Caco-2 (cell line): Measurements from ENCODE around the gene TK2. TPM values are rescaled to one million over a fixed set of nuclear protein-coding genes. Genes with fewer than 3 reads are reported as not detected.

Source experiments
- BruUV-seq: library from RNA; stranded (reverse); fragments of 400-500 nt; replicated peaks from 2 replicates; lab custom pipeline; 2021; lab: Mats Ljungman, UMichigan
- CTCF ChIA-PET: fragments of 300-600 bp; sonication (Branson Sonifier 250); formaldehyde crosslinking; loops from one replicate; lab custom pipeline; 2022; ENCODE audit warnings: antibody characterized with exemption; lab: Charles Lee
- POLR2A ChIA-PET: fragments of 300-600 bp; sonication (Branson Sonifier 250); formaldehyde crosslinking; loops from one replicate; lab custom pipeline; 2022; ENCODE audit warnings: antibody characterized with exemption; lab: Charles Lee
- DNase-seq, 2 experiments: peaks; one replicate each; pipeline versions ENCODE4 v3.0.0 to v3.0.0-alpha.2; 2020 to 2022
- H3K27me3 ChIP-seq: replicated peaks from 2 replicates; pipeline ENCODE4 v1.6.0; 2011; ENCODE audit warnings: low read length; ENCODE audit not compliant: control insufficient read depth, insufficient read depth
- H3K36me3 ChIP-seq: 2 replicates; pipeline ENCODE4 v1.5.1; 2011; ENCODE audit warnings: low read length; ENCODE audit not compliant: control insufficient read depth, insufficient read depth
- H3K4me1 ChIP-seq: fragments of 250-450 bp; sonication (Bioruptor Pico); 2 replicates; pipeline ENCODE4 v1.5.1; 2020; ENCODE audit warnings: mild to moderate bottlenecking
- H3K4me3 ChIP-seq: 2 replicates; pipeline ENCODE4 v1.5.1; 2011; ENCODE audit warnings: low read depth, mild to moderate bottlenecking, control low read depth, low read length
- H3K9me3 ChIP-seq: fragments of 250-450 bp; sonication (Bioruptor Pico); 2 replicates; pipeline ENCODE4 v1.5.1; 2020; ENCODE audit warnings: mild to moderate bottlenecking, moderate library complexity
- H3K27ac Mint-ChIP-seq: one replicate; pipeline ENCODE4 v1.8.0; 2022; ENCODE audit warnings: mixed read lengths; ENCODE audit not compliant: unreplicated experiment
- H3K27me3 Mint-ChIP-seq: one replicate; pipeline ENCODE4 v1.8.0; 2022; ENCODE audit warnings: mixed read lengths; ENCODE audit not compliant: insufficient read depth, unreplicated experiment
- H3K36me3 Mint-ChIP-seq: one replicate; pipeline ENCODE4 v1.8.0; 2022; ENCODE audit warnings: mild to moderate bottlenecking, mixed read lengths; ENCODE audit not compliant: insufficient read depth, unreplicated experiment
- H3K4me1 Mint-ChIP-seq: one replicate; pipeline ENCODE4 v1.8.0; 2022; ENCODE audit warnings: low read depth, mixed read lengths; ENCODE audit not compliant: unreplicated experiment
- H3K4me3 Mint-ChIP-seq: one replicate; pipeline ENCODE4 v1.8.0; 2022; ENCODE audit warnings: mild to moderate bottlenecking, moderate library complexity, mixed read lengths; ENCODE audit not compliant: unreplicated experiment
- H3K9me3 Mint-ChIP-seq: one replicate; pipeline ENCODE4 v1.8.0; 2022; ENCODE audit warnings: mixed read lengths; ENCODE audit not compliant: unreplicated experiment
- CTCF ChIP-seq, 2 experiments: fragments of 200-600 bp in 1 of 2; IDR thresholded peaks; 1 replicate in 1 of 2; 2 replicates in 1 of 2; pipeline versions ENCODE4 v1.5.1 to v1.8.0; 2011 to 2022; ENCODE audit warnings: antibody characterized with exemption in 1 of 2, control low read depth in 1 of 2, inconsistent platforms in 1 of 2, low read depth in 1 of 2, low read length in 1 of 2, mild to moderate bottlenecking in 1 of 2, moderate library complexity in 1 of 2; ENCODE audit not compliant: insufficient read depth in 1 of 2, severe bottlenecking in 1 of 2, unreplicated experiment in 1 of 2
- intact Hi-C: fragments of 100-400 bp; cut with micrococcal nuclease; formaldehyde crosslinking; loops from one replicate; pipeline ENCODE4 v1.10.0; 2022; ENCODE audit not compliant: unreplicated experiment
- total RNA-seq: library from RNA; stranded (reverse); gene quantifications from 2 replicates; pipeline ENCODE4 v1.2.3, GENCODE V29; 2022

The TK2 gene
- total RNA-seq, 1 experiment from 2014 or later: 18.2 TPM

GRCh38 chr16:66541388-66542355 is 8.2 kb downstream of the TK2 start:
- BruUV-seq: no TSS peak
- POLR2A ChIA-PET: no interaction called here
- H3K36me3 ChIP-seq: no peaks in the 10 kb centered on the region
- CTCF ChIA-PET: no interaction called here
- no peak for TF ChIP-seq CTCF (IDR thresholded peaks at IDR 0.05; ENCODE audit: insufficient read depth in 1 of 2, low read depth in 1 of 2, low read length in 1 of 2, severe bottlenecking in 1 of 2, unreplicated experiment in 1 of 2)
- H3K27me3 Mint-ChIP-seq: no peaks in the 10 kb centered on the region
- H3K27me3 ChIP-seq: no peaks in the 10 kb centered on the region
- H3K4me1 Mint-ChIP-seq: no peaks in the 10 kb centered on the region
- H3K27ac Mint-ChIP-seq: no peak overlapping the region
- DNase-seq: no peak
- no peak overlapping the region for H3K4me3 Mint-ChIP-seq
- no peaks in the 10 kb centered on the region for H3K9me3 ChIP-seq
- H3K4me1 ChIP-seq: no peaks in the 10 kb centered on the region
- H3K4me3 ChIP-seq: no peak overlapping the region
- no peaks in the 10 kb centered on the region for H3K9me3 Mint-ChIP-seq
- peaks cover 4% of the 10 kb centered on the region for H3K36me3 Mint-ChIP-seq
- intact Hi-C loops: no loop called here

- BruUV-seq: no TSS peak
- H3K27me3 ChIP-seq: no peaks in the 10 kb centered on the region
- CTCF ChIA-PET: no interaction called here
- H3K4me1 ChIP-seq: no peaks in the 10 kb centered on the region
- H3K4me3 ChIP-seq: no peak overlapping the region
- no peak for TF ChIP-seq CTCF (IDR thresholded peaks at IDR 0.05; ENCODE audit: insufficient read depth in 1 of 2, low read depth in 1 of 2, low read length in 1 of 2, severe bottlenecking in 1 of 2, unreplicated experiment in 1 of 2)
- Mint-ChIP-seq H3K9me3 (no peaks in the 10 kb centered on the region), H3K36me3 (no peaks in the 10 kb centered on the region), H3K27me3 (no peaks in the 10 kb centered on the region), H3K4me1 (no peaks in the 10 kb centered on the region), H3K4me3 (no peak overlapping the region), H3K27ac (no peak overlapping the region)
- no peak for DNase-seq
- POLR2A ChIA-PET: no interaction called here
- no peaks in the 10 kb centered on the region for H3K9me3 ChIP-seq
- intact Hi-C loops: no loop called here
- H3K36me3 ChIP-seq: no peaks in the 10 kb centered on the region
Observed at GRCh38 chr16:66539623-66540469, 10.1 kb downstream of the TK2 start.

- BruUV-seq: no TSS peak
- Mint-ChIP-seq H3K9me3 (no peaks in the 10 kb centered on the region), H3K36me3 (no peaks in the 10 kb centered on the region), H3K4me3 (no peak overlapping the region), H3K4me1 (peaks cover 6% of the 10 kb centered on the region), H3K27me3 (no peaks in the 10 kb centered on the region), H3K27ac (no peak overlapping the region)
- intact Hi-C loops: no loop called here
- TF ChIP-seq CTCF (IDR thresholded peaks at IDR 0.05; ENCODE audit: insufficient read depth in 1 of 2, low read depth in 1 of 2, low read length in 1 of 2, severe bottlenecking in 1 of 2, unreplicated experiment in 1 of 2): no peak
- peaks cover 5% of the 10 kb centered on the region for H3K4me1 ChIP-seq
- CTCF ChIA-PET: no interaction called here
- no peak for DNase-seq
- H3K36me3 ChIP-seq: no peaks in the 10 kb centered on the region
- no peaks in the 10 kb centered on the region for H3K9me3 ChIP-seq
- H3K4me3 ChIP-seq: no peak overlapping the region
- POLR2A ChIA-PET: no interaction called here
- H3K27me3 ChIP-seq: no peaks in the 10 kb centered on the region
Observed at GRCh38 chr16:66538910-66539309, 11.0 kb downstream of the TK2 start.
